Stomach smooth muscle (tissue), 2 donors: ENCODE data around the gene KCNQ1OT1.

Experiments used
- H3K27ac ChIP-seq: one replicate; pipeline ENCODE4 v1.7.0; 2013; ENCODE audit warnings: mild to moderate bottlenecking, low read length, inconsistent platforms
- H3K27me3 ChIP-seq, 2 donors: one replicate each; pipeline ENCODE4 v1.7.0; 2013; ENCODE audit warnings: low read length in 2 of 2; ENCODE audit not compliant: insufficient read depth in 2 of 2, control insufficient read depth in 1 of 2
- H3K36me3 ChIP-seq, 2 donors: one replicate each; pipeline ENCODE4 v1.7.0; 2013; ENCODE audit warnings: low read length in 2 of 2; ENCODE audit not compliant: control insufficient read depth in 2 of 2, insufficient read depth in 2 of 2
- H3K4me1 ChIP-seq: one replicate; pipeline ENCODE4 v1.7.0; 2013; ENCODE audit warnings: low read length; ENCODE audit not compliant: control insufficient read depth, insufficient read depth
- H3K4me3 ChIP-seq, 2 donors: one replicate each; pipeline ENCODE4 v1.7.0; 2013; ENCODE audit warnings: low read length in 2 of 2
- H3K9ac ChIP-seq, 2 donors: one replicate each; pipeline ENCODE4 v1.7.0; 2013; ENCODE audit warnings: low read length in 2 of 2, mild to moderate bottlenecking in 1 of 2
- H3K9me3 ChIP-seq, 2 donors: one replicate each; pipeline ENCODE4 v1.7.0; 2013; ENCODE audit warnings: low read length in 2 of 2; ENCODE audit not compliant: control insufficient read depth in 2 of 2
- donor health status: healthy.
- donor health status: Pancreatic carcinoma.

The KCNQ1OT1 gene

GRCh38 chr11:2588809-2589537 is 110.8 kb downstream of the KCNQ1OT1 start:
- Histone ChIP-seq H3K4me3 (no peak overlapping the region), H3K27ac (no peak overlapping the region), H3K36me3 (no peaks in the 10 kb centered on the region), H3K27me3 (no peaks in the 10 kb centered on the region), H3K9ac (no peak overlapping the region), H3K4me1 (no peaks in the 10 kb centered on the region), H3K9me3 (no peaks in the 10 kb centered on the region)

- H3K36me3 ChIP-seq: no peaks in the 10 kb centered on the region
- H3K9me3 ChIP-seq: no peaks in the 10 kb centered on the region
- no peak overlapping the region for H3K27ac ChIP-seq
- no peak overlapping the region for H3K4me3 ChIP-seq
- no peak overlapping the region for H3K9ac ChIP-seq
- no peaks in the 10 kb centered on the region for H3K4me1 ChIP-seq
- no peaks in the 10 kb centered on the region for H3K27me3 ChIP-seq
These were observed 111.6 kb downstream of the KCNQ1OT1 start for GRCh38 chr11:2587976-2588748.

GRCh38 chr11:2587132-2587930 is 112.5 kb downstream of the KCNQ1OT1 start:
- no peak overlapping the region for H3K4me3 ChIP-seq
- no peak overlapping the region for H3K27ac ChIP-seq
- no peaks in the 10 kb centered on the region for H3K27me3 ChIP-seq
- H3K36me3 ChIP-seq: no peaks in the 10 kb centered on the region
- H3K4me1 ChIP-seq: no peaks in the 10 kb centered on the region
- no peak overlapping the region for H3K9ac ChIP-seq
- H3K9me3 ChIP-seq: no peaks in the 10 kb centered on the region

GRCh38 chr11:2586793-2587131 is 113.0 kb downstream of the KCNQ1OT1 start:
- H3K27ac ChIP-seq: no peak overlapping the region
- no peak overlapping the region for H3K4me3 ChIP-seq
- no peaks in the 10 kb centered on the region for H3K4me1 ChIP-seq
- no peaks in the 10 kb centered on the region for H3K9me3 ChIP-seq
- no peak overlapping the region for H3K9ac ChIP-seq
- no peaks in the 10 kb centered on the region for H3K36me3 ChIP-seq
- H3K27me3 ChIP-seq: no peaks in the 10 kb centered on the region

- no peaks in the 10 kb centered on the region for H3K27me3 ChIP-seq
- no peaks in the 10 kb centered on the region for H3K9me3 ChIP-seq
- H3K9ac ChIP-seq: no peak overlapping the region
- H3K36me3 ChIP-seq: no peaks in the 10 kb centered on the region
- H3K4me3 ChIP-seq: no peak overlapping the region
- H3K27ac ChIP-seq: no peak overlapping the region
- H3K4me1 ChIP-seq: no peaks in the 10 kb centered on the region
These were observed 113.6 kb downstream of the KCNQ1OT1 start for GRCh38 chr11:2586087-2586792.

GRCh38 chr11:2585566-2586086 is 114.2 kb downstream of the KCNQ1OT1 start:
- Histone ChIP-seq H3K9me3 (no peaks in the 10 kb centered on the region), H3K4me3 (no peak overlapping the region), H3K9ac (no peak overlapping the region), H3K27ac (no peak overlapping the region), H3K4me1 (no peaks in the 10 kb centered on the region), H3K27me3 (no peaks in the 10 kb centered on the region), H3K36me3 (no peaks in the 10 kb centered on the region)

- no peak overlapping the region for H3K9ac ChIP-seq
- H3K27ac ChIP-seq: no peak overlapping the region
- no peaks in the 10 kb centered on the region for H3K4me1 ChIP-seq
- no peaks in the 10 kb centered on the region for H3K27me3 ChIP-seq
- H3K9me3 ChIP-seq: no peaks in the 10 kb centered on the region
- no peaks in the 10 kb centered on the region for H3K36me3 ChIP-seq
- H3K4me3 ChIP-seq: no peak overlapping the region
These were observed 114.8 kb downstream of the KCNQ1OT1 start for GRCh38 chr11:2584812-2585565.

- H3K27ac ChIP-seq: no peak overlapping the region
- H3K9me3 ChIP-seq: no peaks in the 10 kb centered on the region
- no peaks in the 10 kb centered on the region for H3K27me3 ChIP-seq
- no peak overlapping the region for H3K9ac ChIP-seq
- H3K4me3 ChIP-seq: no peak overlapping the region
- H3K4me1 ChIP-seq: no peaks in the 10 kb centered on the region
- H3K36me3 ChIP-seq: no peaks in the 10 kb centered on the region
These were observed 115.4 kb downstream of the KCNQ1OT1 start for GRCh38 chr11:2584434-2584811.

GRCh38 chr11:2583605-2583958 is 116.2 kb downstream of the KCNQ1OT1 start:
- H3K36me3 ChIP-seq: no peaks in the 10 kb centered on the region
- H3K4me3 ChIP-seq: no peak overlapping the region
- H3K9me3 ChIP-seq: no peaks in the 10 kb centered on the region
- H3K27me3 ChIP-seq: no peaks in the 10 kb centered on the region
- H3K9ac ChIP-seq: no peak overlapping the region
- no peaks in the 10 kb centered on the region for H3K4me1 ChIP-seq
- H3K27ac ChIP-seq: no peak overlapping the region
